Thyroid gland (tissue), 4 donors: ENCODE measurements around the gene INPP5B. TPM values are rescaled to one million over a fixed set of nuclear protein-coding genes. Genes with fewer than 3 reads are reported as not detected.

Experiments
- DNase-seq, 2 donors: peaks; one replicate each; pipeline ENCODE4 v3.0.0-alpha.2; 2019
- H3K27ac ChIP-seq, 3 donors: fragments of 200-600 bp; sonication (generic); 1 replicate in 2 of 3; 2 replicates in 1 of 3; pipeline ENCODE4 v1.5.1; 2016 to 2019; ENCODE audit warnings: mild to moderate bottlenecking in 1 of 3, moderate library complexity in 1 of 3
- H3K27me3 ChIP-seq: fragments of 200-600 bp; sonication (generic); one replicate; pipeline ENCODE4 v1.5.1; 2019
- H3K36me3 ChIP-seq, 2 donors: fragments of 200-600 bp; sonication (generic); one replicate each; pipeline ENCODE4 v1.5.1; 2016 to 2019
- H3K4me1 ChIP-seq, 2 donors: fragments of 200-600 bp; sonication (generic); one replicate each; pipeline ENCODE4 v1.5.1; 2017 to 2019
- H3K4me3 ChIP-seq, 3 donors: fragments of 200-600 bp; sonication (generic); replicated peaks in 1 of 3; 1 replicate in 2 of 3; 2 replicates in 1 of 3; pipeline ENCODE4 v1.5.1; 2016; ENCODE audit warnings: mild to moderate bottlenecking in 1 of 3
- H3K9me3 ChIP-seq: fragments of 200-600 bp; sonication (generic); one replicate; pipeline ENCODE4 v1.5.1; 2017
- POLR2A ChIP-seq, 2 donors: fragments of 450-650 bp; IDR thresholded peaks; one replicate each; pipeline ENCODE4 v1.6.1; 2017; ENCODE audit warnings: antibody characterized with exemption in 2 of 2, mild to moderate bottlenecking in 2 of 2, moderate library complexity in 1 of 2
- WGBS, 2 donors: methylation state at CpG; one replicate each; pipeline ENCODE4 v1.1.5; 2017; 5-methylcytosine and 5-hydroxymethylcytosine counted together
- intact Hi-C: fragments of 100-400 bp; cut with DNase I; formaldehyde crosslinking; loops from one replicate; pipeline ENCODE4 v1.15.1; 2023
- total RNA-seq, 4 donors: library from RNA; depleted of rRNA; stranded (reverse); fragments of >200 nt; gene quantifications; one replicate each; pipeline ENCODE4 v1.2.3, GENCODE V29; 2016
- TF ChIP-seq, protein P1 (sequence below), 6 experiments: fragments of 200-600 bp in 3 of 6; fragments of 450-650 bp in 3 of 6; sonication (generic) in 3 of 6; IDR thresholded peaks; one replicate each; pipeline ENCODE4 v1.5.1; 2016 to 2019; ENCODE audit warnings: antibody characterized with exemption in 6 of 6, mild to moderate bottlenecking in 2 of 6, inconsistent platforms in 1 of 6, moderate library complexity in 1 of 6

INPP5B gene
- total RNA-seq, 4 donors from 2014 or later = 24.7 to 42.5 (median 30.8) TPM

DNA sequence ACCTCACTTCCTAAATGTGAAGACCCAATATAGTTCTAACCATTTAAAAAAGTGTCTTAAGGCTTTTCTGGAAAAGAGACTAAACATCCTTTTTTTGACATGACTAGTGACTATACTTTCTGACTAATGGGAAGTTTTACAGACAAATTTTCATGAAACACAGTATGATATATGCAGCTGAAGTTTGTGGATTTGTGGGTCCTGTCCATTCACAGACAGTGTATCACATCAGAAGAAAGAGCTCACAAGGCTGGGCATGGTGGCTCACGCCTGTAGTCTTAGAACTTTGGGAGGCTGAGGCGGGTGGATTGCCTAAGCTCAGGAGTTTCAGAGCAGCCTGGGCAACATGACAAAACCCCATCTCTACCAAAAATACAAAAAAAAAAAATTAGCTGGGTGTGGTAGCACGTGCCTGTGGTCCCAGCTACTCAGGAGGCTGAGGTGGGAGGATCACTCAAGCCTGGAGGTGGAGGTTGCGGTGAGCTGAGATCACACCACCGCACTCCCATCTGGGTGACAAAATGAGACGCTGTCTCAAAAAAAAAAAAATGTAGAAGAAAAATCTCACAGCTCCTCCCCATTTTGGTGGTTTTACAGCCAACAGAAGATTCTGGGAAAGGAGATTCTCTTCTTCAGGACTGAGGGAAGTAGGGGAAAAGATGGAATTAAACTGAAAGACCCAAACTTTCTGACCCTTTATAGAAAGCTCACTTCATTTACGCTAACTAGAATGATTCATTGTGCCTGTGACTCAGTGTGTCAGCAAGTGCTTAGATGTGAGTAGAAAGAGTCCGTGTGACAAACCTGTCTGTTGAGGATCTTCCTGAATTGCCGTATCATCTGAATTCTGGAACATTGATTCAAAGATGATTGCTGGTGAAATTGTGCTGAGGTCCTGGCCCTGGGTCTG is 123.7 kb downstream of the INPP5B start:
- no peak for TF ChIP-seq POLR2A (IDR thresholded peaks at IDR 0.05)
- TF ChIP-seq, protein P1, sequence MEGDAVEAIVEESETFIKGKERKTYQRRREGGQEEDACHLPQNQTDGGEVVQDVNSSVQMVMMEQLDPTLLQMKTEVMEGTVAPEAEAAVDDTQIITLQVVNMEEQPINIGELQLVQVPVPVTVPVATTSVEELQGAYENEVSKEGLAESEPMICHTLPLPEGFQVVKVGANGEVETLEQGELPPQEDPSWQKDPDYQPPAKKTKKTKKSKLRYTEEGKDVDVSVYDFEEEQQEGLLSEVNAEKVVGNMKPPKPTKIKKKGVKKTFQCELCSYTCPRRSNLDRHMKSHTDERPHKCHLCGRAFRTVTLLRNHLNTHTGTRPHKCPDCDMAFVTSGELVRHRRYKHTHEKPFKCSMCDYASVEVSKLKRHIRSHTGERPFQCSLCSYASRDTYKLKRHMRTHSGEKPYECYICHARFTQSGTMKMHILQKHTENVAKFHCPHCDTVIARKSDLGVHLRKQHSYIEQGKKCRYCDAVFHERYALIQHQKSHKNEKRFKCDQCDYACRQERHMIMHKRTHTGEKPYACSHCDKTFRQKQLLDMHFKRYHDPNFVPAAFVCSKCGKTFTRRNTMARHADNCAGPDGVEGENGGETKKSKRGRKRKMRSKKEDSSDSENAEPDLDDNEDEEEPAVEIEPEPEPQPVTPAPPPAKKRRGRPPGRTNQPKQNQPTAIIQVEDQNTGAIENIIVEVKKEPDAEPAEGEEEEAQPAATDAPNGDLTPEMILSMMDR (IDR thresholded peaks at IDR 0.05) = no peak
- Histone ChIP-seq H3K4me1 (no peaks in the 10 kb centered on the region), H3K9me3 (no peaks in the 10 kb centered on the region), H3K4me3 (no peak overlapping the region), H3K27me3 (no peaks in the 10 kb centered on the region), H3K27ac (no peak overlapping the region), H3K36me3 (peaks cover 12 to 31% of the 10 kb centered on the region in 2 donors)
- WGBS, 2 donors = 91 to 94% methylated on average over 9 of the region's 9 CpGs
- intact Hi-C loops = no loop called here
- DNase-seq = no peak

DNA sequence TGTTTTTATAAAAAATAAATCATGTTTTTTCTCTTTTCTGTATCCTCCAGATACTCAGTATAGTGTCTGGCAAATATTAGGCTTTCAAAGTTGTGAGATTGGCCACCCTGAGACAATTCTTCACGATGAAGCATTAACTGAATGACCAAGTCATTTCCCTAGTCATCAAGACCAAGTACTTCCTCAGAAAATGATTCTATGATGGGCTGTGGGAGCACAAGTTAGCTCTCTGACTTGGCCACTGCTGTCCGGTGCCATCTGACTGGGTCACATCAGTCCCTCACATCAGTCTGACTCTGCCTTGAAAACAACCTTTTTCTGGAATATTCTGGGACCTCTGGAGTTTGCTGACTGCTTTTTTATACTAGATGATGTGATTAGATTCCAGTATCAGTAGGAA is 125.4 kb downstream of the INPP5B start:
- no peaks in the 10 kb centered on the region for H3K9me3 ChIP-seq
- WGBS, 2 donors = 89 to 96% methylated on average over 2 of the region's 2 CpGs
- H3K36me3 ChIP-seq = peaks cover 12 to 38% of the 10 kb centered on the region in 2 donors
- intact Hi-C loops = no loop called here
- no peak for DNase-seq
- no peak overlapping the region for H3K4me3 ChIP-seq
- no peaks in the 10 kb centered on the region for H3K27me3 ChIP-seq
- peaks cover 0 to 4% of the 10 kb centered on the region in 2 donors for H3K4me1 ChIP-seq
- H3K27ac ChIP-seq = no peak overlapping the region
- TF ChIP-seq, protein P1 (IDR thresholded peaks at IDR 0.05) = no peak
- no peak for TF ChIP-seq POLR2A (IDR thresholded peaks at IDR 0.05)

DNA sequence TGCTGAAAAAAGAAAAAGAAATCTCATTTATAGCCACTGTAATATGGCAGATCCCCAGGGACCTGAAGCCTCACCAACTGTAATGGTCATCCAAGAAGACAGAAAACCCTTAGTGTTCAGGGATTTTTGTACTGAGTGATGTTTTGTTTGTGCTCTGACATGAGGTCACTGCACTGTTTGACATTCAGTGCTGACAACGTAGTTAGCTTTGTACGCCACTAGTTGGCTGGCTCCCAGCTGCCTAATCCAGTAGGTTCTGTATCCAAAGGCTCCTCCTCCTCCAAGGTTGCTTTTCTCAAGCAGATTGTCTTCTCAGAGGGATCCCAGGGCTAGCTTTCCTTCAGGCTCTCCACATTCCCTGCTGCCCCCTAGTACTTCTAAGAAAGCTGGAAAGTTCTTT is 129.4 kb downstream of the INPP5B start:
- peak overlapping the region in 1 of 3 donors; percentile 5 for H3K27ac ChIP-seq
- no peaks in the 10 kb centered on the region for H3K9me3 ChIP-seq
- H3K27me3 ChIP-seq = no peaks in the 10 kb centered on the region
- 42 to 43% methylated on average over 2 of the region's 2 CpGs for WGBS, 2 donors
- H3K4me1 ChIP-seq = peaks cover 0 to 4% of the 10 kb centered on the region in 2 donors
- intact Hi-C loops = no loop called here
- peaks cover 8 to 27% of the 10 kb centered on the region in 2 donors for H3K36me3 ChIP-seq
- TF ChIP-seq, protein P1 (IDR thresholded peaks at IDR 0.05) = no peak
- TF ChIP-seq POLR2A (IDR thresholded peaks at IDR 0.05) = no peak
- peak in 1 of 2 donors; percentile 36 for DNase-seq
- H3K4me3 ChIP-seq = no peak overlapping the region

- Histone ChIP-seq H3K4me3 (no peak overlapping the region), H3K27ac (no peak overlapping the region), H3K4me1 (peaks cover 1 to 7% of the 10 kb centered on the region in 2 donors), H3K36me3 (peaks cover 0 to 7% of the 10 kb centered on the region in 2 donors), H3K9me3 (no peaks in the 10 kb centered on the region), H3K27me3 (no peaks in the 10 kb centered on the region)
- DNase-seq = no peak
- TF ChIP-seq POLR2A (IDR thresholded peaks at IDR 0.05) = no peak
- TF ChIP-seq, protein P1 (IDR thresholded peaks at IDR 0.05) = no peak
- intact Hi-C loops = no loop called here
- WGBS, 2 donors = 80 to 82% methylated on average over 5 to 7 of the region's 7 CpGs
Observed at GRCh38 chr1:37814252-37814651, 132.6 kb downstream of the INPP5B start.

DNA sequence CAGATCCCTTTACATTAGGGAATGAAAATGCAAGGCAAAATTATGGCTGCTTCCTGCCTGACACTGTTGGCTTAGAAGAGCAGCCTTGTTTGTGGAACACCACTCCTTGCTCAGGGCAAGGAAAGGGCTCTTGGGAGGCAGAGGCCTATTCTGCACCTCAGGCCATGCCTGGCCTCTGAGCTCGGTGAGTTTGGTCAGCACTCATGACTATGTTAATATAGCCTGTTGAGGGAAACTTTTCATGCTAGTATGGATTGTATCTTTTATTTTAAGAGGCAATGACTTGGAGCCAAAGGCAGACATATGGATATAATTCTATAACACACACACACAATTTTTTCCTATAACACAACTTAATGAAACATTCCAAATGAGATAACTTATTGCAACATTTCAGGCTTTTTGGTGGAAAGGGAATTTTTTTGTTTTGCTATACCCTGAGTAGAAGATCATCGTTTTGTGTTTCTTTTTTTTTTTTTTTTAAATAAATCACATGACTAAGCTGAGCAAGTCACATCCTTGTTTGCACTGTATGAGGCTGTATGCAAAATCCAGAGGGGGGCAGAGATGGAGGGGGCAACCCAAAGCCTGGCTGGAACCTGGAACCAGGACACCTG is 133.2 kb downstream of the INPP5B start:
- intact Hi-C loops = no loop called here
- Histone ChIP-seq H3K27me3 (no peaks in the 10 kb centered on the region), H3K4me1 (peaks cover 6 to 12% of the 10 kb centered on the region in 2 donors), H3K4me3 (no peak overlapping the region), H3K9me3 (no peaks in the 10 kb centered on the region), H3K36me3 (peaks cover 0 to 7% of the 10 kb centered on the region in 2 donors), H3K27ac (no peak overlapping the region)
- 72 to 86% methylated on average over 2 of the region's 2 CpGs for whole genome bisulfite sequencing, 2 donors
- TF ChIP-seq, protein P1 (IDR thresholded peaks at IDR 0.05) = no peak
- no peak for TF ChIP-seq POLR2A (IDR thresholded peaks at IDR 0.05)
- no peak for DNase-seq
